Left renal pelvis (tissue), 4 donors: ENCODE data around the gene TRPV6. TPM values are rescaled to one million over a fixed set of nuclear protein-coding genes. Genes with fewer than 3 reads are reported as not detected.

Experiments
- DNase-seq, 4 donors: peaks; one replicate each; pipeline ENCODE4 v3.0.0-alpha.2; 2013; ENCODE audit warnings: low read depth in 4 of 4, low spot score in 3 of 4
- polyA plus RNA-seq, 4 donors: library from polyadenylated mRNA; unstranded; fragments of 120-200 nt; gene quantifications; one replicate each; pipeline ENCODE4 v1.2.1, GENCODE V29; 2013; ENCODE audit not compliant: insufficient read length in 4 of 4

TRPV6 gene
- polyA plus RNA-seq, 4 donors = 0.31 to 18.5 (median 11.3) TPM

GRCh38 chr7:142887282-142888015 is 1.9 kb upstream of the TRPV6 start:
- DNase-seq = no peak

DNA sequence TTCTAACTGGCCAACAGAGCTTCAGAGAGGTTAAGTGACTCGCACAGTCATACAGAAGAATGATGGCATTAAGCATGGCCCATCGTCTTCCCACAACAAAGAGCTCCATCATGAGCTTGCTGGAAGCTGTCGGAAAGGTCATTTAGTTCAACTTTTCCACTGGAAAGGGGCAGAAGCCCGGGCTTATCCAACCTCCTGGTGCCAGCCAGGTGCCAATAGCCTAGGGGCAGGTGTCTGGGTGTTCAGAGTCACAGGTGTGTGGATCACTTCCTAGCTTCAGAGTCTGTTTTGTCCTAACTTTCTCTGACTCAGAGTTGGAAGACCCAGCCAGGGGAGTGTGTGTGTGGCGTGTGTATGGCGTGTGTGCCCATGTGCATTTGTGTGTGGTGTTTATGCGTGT is 1.3 kb upstream of the TRPV6 start:
- DNase-seq = no peak

DNA sequence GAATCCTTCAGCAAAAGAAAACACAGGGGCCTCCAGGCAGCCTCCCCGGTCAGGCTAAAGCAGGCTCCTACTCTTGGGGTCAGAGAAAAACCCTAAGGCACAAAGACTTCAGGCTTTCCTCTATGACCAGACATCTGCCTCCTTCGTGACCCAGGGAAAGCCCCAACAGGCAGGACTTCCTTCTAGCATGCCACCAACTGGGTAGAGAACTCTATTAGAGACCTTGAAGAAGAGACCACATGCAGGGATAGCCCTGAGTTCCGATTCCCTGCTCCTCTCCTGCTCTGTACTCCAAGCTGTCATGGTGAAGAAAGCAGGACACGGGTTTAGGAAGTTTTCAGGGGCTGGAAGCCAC is 1.3 kb downstream of the TRPV6 start:
- no peak for DNase-seq

DNA sequence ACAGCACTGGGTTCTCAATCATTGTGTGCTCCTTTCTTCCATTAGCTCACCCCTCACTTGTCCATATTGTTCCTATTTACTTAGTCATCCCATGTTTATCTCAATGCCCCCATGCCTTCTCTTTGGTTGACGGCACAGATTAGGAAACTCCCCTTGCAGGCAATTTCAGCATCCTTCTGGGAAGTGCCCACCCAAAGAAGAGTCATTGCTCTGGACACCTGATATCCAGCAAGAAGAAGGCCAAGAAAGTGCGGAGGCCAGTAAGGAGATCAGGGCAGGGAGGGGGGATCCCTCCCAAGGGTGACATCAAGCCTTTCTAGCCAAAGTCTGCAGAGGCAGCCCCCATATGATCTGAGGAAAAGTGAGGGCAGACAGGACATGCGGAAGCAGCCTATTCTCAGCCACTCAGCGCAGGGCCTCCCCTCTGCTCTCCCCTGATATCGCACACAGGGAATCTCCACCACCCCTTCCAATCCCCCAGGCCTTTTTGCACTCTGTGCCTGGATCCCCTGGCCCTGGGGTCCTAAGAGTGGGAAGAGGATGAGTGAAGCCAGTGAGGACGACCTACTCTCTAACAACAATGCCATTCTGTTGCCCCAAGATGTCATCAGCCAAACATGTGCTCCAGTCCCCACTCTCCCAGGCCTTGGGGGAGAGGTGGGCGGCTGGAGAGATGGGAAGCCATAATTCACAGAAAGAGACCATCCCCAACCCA is 1.8 kb downstream of the TRPV6 start:
- DNase-seq = no peak

GRCh38 chr7:142883145-142883544 is 2.4 kb downstream of the TRPV6 start:
- no peak for DNase-seq

- DNase-seq = no peak
Measured at GRCh38 chr7:142882338-142882678, 3.2 kb downstream of the TRPV6 start.

GRCh38 chr7:142881586-142882337 is 3.8 kb downstream of the TRPV6 start:
- no peak for DNase-seq

DNA sequence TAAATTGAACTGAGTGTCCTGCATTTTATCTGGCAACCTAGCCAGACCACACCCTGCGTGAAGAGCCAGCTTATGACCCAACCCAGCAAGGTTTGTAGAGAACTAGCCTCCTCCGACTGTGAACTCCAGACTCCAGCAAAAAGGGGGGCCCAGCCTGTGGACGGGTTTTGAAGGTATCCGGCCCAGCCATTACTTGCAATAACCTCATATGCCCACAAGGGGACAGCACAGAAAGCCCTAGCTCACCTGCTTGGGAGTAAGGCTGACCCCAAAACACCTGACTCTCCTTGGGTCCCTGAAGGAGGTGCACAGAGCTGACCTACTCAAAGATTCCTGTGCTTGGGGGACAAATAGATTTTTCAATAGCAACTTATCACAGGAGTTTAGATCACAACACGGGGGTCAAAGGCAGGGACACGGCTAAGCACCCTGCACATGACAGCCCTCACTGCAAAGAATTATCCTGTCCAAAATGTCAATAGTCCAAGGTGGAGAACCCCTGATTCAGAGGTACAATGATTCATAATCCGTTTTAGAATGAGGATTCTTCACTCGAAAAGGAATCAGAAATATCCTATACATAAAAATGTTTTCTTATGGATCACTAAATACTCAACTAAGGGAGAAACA is 4.6 kb downstream of the TRPV6 start:
- DNase-seq = no peak

DNA sequence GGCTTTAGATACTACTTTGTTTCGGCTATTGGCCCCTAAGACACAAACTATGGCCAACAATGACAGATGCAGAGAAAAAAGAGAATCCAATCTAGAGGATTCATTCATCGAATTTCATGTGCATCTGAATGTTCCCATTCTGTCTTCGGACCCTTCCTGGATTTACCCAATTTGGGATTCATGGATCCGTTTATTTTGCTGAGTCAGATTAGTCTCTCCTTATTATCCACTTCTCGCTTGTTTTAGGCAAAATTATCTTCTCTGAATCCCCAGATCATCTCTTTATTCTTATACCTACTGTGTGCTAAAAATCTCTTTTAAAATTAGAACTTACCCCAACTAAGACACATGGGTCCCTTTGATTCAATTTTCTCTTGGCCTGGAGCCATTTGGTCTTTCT is 6.5 kb downstream of the TRPV6 start:
- no peak for DNase-seq

DNA sequence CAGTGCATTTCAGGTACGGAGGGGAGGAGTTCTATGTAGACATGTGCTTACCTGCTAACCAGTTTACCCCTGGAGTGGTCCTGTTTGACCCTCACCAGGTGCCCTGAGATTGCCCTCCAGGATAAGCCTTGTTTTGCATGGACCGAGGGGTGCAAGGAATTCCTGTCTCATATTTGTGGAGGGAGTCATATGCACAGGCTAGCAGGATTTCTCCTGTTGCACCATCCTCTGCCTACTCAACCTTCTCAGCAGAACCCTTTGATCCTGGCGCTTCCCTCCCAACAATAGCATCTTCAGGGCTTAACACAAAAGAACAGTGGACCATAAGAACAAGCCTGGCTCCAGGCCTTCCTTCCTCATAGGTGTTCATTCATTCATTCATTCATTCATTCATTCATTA is 7.2 kb downstream of the TRPV6 start:
- no peak for DNase-seq

DNA sequence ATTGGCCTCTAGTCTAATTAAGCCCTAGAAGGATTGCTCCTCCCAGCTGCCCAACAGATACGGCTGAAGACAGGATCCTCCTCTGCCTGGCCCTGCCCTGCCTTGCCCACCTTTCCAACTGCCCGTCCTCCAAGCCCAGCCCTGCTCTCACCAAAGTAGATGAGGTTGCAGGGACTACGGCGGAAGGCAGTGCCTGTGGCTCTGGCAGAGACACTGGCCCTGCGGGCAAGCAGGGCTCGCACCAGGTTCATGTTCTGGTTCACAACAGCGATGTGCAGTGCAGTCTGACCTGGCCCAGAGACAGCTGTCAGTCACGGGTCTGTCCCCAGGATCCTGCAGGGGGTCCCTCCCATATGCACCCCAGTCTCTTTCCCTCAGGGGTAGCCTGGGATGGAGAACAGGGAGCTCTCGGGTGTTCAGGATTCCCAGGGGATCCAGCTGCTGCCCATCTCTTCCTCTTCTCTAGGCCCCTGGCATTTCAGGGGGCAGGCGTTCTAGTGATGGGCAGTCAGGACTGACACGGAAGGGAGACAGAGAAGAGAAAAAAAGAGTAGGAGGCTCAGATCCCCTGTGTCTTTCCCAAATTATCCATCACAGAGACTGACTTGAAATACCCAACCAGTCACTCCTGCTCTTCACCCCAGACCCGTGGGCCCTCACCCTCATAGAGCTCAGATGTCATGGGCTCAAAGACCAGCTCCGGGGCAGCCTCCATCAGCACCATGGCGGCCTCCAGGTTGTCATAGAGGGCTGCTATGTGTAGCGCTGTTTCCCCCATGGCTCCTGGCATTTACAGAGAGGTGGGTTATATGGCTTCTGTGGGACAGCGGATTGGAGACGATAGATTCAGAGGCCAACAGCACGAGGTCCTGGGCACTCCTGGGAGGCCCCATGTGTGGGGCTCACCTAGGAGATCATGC is 8.3 kb downstream of the TRPV6 start:
- no peak for DNase-seq

DNA sequence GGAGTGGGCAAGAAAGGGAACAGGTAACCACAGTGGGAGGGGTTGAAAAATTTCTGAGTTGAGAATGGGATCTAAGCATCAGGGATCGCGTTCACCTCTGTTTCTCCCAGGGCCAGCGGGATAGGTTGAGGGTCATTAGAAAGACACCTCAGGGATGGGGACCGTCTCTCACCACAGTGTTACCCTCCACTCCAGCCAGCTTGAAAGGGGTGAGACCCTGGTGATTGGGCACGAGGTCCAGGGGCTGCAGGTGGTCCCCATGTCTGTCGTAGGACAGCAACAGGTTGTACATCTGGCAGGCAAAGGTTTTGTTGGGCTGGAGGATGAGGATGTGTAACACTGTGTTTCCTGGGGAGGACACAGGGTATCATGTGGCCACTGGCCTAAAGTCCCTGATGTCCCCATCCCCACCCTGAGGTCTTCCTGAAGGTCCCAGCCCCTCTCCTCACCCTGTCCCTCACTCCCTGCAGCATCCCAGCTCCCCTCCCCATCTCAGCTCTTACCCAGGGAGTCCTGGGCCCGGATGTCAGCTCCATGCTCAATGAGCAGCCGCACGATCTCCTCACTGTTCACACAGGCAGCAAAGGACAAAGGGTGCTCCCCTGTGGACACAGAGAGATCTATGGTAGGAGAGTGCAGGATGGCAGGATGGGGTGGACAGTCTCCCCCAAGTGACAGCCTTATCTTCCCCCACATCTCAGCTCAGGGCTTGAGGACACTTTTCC is 9.1 kb downstream of the TRPV6 start:
- no peak for DNase-seq

- no peak for DNase-seq
Measured at GRCh38 chr7:142875456-142875855, 10.1 kb downstream of the TRPV6 start.

DNA sequence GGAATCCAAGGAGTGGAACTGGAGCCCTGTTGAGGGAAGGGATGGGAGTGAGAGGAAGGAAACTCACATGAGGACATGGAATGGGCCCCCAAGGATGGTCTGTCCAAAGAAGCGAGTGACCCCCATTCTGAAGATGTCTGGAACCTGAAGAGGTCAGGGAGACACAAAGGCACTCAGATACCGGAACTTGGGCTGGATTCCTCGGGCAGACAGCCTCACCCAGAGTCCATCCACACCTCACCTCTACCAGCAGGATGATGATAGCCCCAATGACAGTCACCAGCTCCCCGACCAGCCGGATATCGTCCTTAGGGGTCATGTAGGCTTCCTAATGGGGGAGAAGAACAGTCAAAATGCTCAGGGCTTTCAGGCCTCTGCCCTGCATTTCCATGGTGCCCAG is 10.7 kb downstream of the TRPV6 start:
- DNase-seq = no peak

- DNase-seq = no peak
Measured at GRCh38 chr7:142874409-142874808, 11.1 kb downstream of the TRPV6 start.

DNA sequence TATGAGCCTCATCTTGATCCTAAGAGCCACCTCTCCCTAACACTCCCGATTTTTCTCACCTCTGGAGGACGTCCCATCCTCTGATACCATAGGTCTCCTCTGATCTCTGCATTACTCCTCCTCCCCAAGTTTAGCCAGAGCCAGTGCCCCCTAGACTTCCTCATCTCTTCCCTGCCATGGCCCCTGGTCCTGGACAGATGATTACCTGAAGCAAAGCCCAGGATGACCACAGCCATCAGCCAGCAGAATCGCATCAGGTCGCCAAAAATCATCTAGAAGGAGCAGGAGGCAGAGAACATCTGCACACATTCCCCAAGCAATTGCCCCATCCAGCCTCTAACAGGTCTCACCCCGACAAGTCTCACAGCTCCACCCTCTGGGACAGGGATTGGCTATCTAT is 11.7 kb downstream of the TRPV6 start:
- no peak for DNase-seq

- no peak for DNase-seq
Measured at GRCh38 chr7:142873281-142873784, 12.2 kb downstream of the TRPV6 start.

GRCh38 chr7:142872106-142872675 is 13.4 kb downstream of the TRPV6 start:
- no peak for DNase-seq
